Right renal cortex interstitium (tissue), 3 donors: ENCODE measurements around the gene TSC1. TPM values are rescaled to one million over a fixed set of nuclear protein-coding genes. Genes with fewer than 3 reads are reported as not detected.

Experiments
- DNase-seq, 3 donors: peaks; one replicate each; pipeline ENCODE4 v3.0.0-alpha.2; 2013; ENCODE audit warnings: low read depth in 3 of 3, low spot score in 2 of 3
- polyA plus RNA-seq, 3 donors: library from polyadenylated mRNA; unstranded; fragments of 120-200 nt; gene quantifications; one replicate each; pipeline ENCODE4 v1.2.1, GENCODE V29; 2013; ENCODE audit not compliant: insufficient read length in 3 of 3

Gene TSC1
- polyA plus RNA-seq, 3 donors, result 36.5 to 40.5 (median 38.5) TPM

- no peak for DNase-seq
Measured at GRCh38 chr9:132873403-132873802, 71.0 kb downstream of the TSC1 start.

DNA sequence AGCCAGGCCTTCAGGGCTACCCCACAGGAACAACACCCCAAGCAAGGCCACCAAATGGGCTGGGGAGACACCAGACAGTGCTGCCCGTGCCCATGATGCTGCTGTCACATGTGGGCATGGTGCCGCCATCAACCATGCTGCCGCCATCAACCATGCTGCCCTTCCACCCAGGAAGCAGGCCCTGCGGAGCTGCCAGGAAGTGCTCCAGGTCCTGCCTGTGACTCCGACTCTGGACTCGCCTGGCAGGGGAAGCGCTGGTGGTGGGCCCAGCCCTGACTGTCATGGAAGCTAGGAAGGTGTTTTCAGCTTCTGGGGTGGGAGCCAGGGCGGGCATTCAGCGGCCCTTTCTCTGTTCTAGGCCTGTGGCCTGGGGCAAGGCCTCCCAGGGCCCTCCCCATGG lies 75.2 kb downstream of the TSC1 start:
- no peak for DNase-seq

GRCh38 chr9:132866898-132867297 lies 77.5 kb downstream of the TSC1 start:
- no peak for DNase-seq

GRCh38 chr9:132864691-132865090 lies 79.7 kb downstream of the TSC1 start:
- DNase-seq, result no peak

DNA sequence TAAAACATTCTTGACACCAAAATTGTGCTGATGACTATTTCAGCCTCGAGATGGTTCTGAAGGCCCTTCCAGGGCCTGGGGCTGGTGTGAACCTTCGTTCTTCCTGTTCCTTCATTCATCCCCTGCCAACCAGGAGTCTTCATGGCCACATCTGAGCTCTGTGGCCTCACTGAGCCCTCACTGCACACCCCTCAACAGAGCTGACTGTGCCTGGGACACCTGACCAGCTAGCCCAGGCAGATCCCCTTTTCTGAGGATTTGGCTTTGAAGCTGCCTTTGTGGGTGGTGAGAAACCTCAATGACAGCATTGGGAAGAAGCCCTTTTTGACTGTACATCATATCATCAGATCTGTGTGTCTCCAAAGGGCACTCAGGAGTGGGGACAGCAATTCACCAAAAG lies 80.1 kb downstream of the TSC1 start:
- no peak for DNase-seq

DNA sequence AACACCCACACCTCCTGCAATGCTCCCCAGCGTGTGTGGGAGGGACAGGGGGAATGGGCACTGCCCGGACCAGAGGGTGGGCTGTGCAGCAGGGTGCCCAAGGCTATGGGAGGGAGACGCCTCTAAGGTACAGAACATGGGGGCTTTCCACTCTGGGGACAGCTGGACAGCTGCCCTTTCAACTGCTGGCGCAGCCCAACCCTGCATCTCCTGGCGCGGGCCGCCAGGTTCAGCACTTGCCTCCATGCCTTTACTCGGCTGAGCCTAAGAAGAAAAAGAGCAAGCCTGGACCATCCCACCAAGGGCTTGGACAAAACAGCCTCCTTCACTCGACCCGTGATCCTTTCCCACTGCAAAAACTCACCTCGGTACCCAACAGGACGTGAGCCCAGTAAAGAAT lies 81.3 kb downstream of the TSC1 start:
- DNase-seq, result no peak

DNA sequence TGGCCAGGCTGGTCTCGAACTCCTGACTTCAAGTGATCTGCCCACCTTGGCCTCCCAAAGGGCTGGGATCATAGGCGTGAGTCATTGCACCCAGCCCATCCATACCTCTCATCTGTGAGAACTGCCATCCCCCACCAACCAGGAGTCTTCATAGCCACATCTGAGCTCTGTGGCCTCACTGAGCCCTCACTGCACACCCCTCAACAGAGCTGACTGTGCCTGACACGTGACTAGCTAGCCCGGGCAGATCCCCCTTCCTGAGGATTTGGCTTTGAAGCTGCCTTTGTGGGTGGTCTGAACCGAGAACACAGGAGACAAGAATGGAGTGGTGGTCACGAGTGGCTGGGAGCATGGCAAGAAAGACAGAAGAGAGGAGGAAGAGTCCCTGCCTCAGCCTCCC lies 81.9 kb downstream of the TSC1 start:
- no peak for DNase-seq

GRCh38 chr9:132861666-132862065 lies 82.8 kb downstream of the TSC1 start:
- no peak for DNase-seq

DNA sequence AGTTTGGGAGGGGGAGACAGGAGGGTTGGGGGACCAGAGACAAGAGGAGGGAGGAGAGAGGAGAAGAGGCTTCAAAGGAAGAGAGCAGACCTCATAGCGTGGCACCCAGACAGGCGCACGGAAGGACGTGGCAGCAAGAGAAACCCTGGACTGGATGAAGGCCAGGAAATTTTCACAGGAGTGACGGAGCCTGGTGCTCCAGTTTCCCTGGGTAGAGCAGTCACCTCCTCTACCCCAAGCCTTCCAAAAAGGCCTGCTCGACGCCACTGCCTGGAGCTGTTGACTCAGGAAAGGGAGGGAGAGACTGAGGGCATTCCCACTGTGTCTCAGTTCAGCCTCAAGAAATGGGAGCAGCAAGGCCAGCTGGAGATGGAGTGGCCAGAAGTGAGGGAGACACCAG lies 85.7 kb downstream of the TSC1 start:
- DNase-seq, result no peak

- DNase-seq, result no peak
Measured at GRCh38 chr9:132857616-132858342, 86.6 kb downstream of the TSC1 start.

- DNase-seq, result no peak
Measured at GRCh38 chr9:132857031-132857430, 87.4 kb downstream of the TSC1 start.

DNA sequence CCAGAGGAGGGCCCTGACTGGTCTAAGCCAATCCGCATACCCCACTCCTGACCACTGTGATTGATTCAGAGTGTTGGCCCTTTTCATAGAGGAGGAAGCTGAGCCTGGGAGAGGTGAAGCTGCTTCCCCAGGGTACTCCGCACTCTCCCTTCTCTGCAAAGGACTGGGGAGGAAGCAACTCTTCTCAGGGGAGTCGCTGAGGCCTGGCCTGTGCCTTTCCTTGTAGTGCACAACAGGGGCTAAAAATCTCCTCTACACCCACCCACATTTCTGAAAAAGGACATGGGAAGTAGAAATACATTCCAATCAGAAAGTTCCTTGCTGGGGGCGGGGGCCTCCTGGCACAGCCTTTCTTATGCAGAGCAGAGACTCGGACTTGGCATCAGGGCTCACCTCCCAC lies 88.5 kb downstream of the TSC1 start:
- DNase-seq, result no peak

DNA sequence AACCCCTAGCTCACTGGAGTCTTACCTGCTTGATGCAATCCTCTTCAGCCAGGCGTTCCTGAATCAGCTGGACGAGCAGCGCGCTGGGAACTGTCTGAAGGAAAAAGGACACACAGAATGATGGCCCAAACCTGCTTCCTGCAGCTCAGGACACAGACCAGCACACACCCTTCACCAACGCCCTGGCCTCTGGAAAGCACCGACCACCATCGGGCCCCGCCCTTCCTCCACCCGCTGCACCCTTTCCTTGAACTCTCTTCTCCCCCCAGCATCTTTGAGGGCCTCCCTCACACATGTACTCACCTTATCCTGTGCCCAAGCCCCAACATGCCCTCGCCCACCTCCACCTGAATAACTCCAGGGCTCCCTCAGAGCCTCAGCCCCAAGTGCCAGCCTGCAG lies 89.6 kb downstream of the TSC1 start:
- no peak for DNase-seq

DNA sequence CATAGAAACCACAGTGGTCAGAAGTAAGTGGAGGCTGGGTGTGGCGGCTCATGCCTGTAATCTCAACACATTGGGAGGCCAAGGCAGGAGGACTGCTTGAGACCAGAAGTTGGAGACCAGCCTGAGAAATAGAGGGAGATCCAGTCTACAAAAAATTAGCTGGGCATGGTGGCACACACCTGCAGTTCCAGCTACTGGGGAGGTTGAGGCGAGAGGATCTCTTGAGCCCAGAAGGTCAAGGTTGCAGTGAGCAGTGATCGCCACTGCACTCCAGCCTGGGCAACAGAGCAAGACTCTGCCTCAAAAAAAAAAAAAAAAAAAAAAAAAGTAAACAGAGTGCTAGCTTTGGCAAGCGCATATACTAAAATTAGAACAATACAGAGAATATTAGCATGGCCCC lies 90.9 kb downstream of the TSC1 start:
- DNase-seq, result no peak

DNA sequence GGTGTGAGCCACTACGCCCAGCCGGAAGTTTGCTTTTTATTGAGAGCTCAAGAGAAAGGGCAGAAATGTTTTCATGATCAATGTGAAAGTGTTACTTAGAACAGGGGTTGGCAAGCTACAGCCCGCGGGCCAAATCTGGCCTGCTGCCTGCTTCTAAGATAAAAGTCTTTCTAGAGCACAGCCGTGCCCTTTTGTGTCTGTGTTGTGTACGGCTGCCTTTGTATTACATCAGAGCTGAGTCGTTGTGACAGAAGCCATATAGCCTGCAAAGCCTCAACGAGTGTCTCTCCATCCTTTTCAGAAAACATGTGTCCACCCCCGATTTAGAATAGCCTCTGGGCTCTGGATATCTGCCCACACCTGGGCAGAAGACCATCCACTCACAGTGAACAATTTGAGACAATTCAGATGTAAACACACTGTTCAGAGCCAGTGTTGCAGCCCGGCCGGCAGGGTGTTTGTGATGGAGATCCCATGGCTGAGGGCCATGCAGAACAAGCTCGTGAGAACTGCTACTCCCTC lies 95.2 kb downstream of the TSC1 start:
- DNase-seq, result no peak

DNA sequence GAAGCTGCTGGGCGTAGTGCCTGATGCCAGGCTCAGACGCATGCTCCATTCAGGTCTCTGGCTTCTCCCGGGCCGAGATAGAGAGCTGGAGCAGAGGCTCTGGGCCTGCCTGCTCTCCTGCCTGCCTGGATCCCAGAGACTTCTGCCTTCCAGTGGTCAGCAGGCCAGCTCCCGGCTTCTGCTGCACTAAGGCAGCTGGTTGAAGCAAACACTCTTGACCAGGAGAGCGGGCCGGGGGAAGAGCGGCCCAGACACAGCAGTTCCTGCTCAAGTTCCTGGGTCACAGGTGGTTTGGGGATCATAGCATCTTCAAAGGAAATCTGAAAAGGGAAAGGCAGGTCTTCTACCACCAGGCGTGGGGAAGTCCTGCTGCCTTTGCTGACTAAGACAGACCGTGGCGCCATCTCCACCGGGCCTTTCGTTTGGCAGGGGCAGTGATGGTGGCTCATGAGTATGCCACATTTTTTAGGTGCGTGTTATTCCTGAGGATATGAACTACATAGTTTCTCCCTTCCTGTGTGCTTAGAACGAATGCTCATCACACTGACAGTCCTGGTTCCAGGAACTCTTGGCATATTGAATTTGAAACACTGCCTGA lies 97.4 kb downstream of the TSC1 start:
- DNase-seq, result no peak

DNA sequence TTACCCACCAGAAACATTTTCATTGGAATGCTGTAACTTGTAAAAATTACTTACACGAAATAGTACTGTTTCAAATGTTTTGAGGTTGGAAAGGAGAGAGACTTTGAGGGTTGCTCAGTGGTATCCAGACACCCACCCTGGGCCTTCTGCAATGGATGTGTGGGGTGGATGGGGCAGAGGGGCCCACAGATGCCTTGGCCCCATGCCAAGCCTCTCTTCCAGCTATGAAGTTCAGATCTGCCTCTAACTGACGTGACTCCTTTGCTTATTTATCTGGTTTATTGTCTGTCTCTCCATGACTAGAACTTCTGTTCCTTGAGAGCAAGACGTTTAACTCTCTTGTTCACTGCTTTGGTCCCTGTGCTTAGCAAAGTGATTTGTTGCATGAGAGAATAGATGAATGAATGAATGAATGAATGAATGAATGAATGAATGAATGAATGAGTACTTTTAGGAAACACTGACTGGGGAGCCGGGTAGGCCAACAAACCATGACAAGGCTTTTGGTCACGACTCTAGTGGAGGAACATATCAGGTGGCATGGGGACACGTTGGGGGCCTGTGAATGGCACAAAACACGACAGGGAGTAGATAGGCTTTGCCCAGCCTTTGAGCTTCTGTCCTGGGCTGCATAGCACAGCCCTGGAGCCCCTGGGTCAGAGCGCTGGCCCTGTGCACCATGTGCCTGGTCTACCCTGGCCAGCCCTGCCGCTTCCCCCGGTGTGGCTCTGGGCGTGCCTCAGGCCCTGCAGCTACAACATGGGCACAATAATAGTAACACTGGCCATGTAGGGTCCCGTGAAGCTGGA lies 98.1 kb downstream of the TSC1 start:
- no peak for DNase-seq

GRCh38 chr9:132842124-132843044 lies 102.0 kb downstream of the TSC1 start:
- DNase-seq, result no peak
